GM21528 (cell line): ENCODE data around the gene SLC22A14.
"Not testable (repeated sequence)": the region's sequence is repeated elsewhere in the genome, so short reads cannot be mapped to it uniquely, and the experiment has no call there.

Source experiments
- ATAC-seq: cut with Tn5 transposase; IDR thresholded peaks from one replicate; pipeline ENCODE4 v1.9.1; 2021; ENCODE audit warnings: mild to moderate bottlenecking, moderate library complexity; ENCODE audit not compliant: unreplicated experiment, low FRiP score

SLC22A14 gene

DNA sequence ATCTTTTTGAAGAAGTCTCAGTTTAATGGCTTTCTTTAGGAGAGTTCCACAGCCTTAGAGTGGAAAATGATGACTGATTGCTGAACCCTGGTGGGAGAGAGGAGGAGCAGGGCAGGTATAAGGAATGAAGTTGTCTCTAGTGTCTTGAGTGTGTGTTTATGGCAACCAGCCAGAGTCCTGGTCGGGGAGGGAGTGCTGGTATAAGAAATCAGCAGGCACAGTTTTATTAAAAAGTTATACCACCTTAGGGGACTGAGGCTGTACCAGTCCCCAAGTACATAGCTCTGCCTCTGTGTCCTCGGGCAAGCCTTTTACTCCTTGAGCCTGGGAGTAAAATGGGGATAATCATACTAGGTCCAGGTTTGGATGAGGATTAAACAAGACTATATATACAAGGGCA is 29.8 kb downstream of the SLC22A14 start:
- no peak for ATAC-seq

- ATAC-seq = no peak
These were observed 30.3 kb downstream of the SLC22A14 start for GRCh38 chr3:38312356-38312755.

DNA sequence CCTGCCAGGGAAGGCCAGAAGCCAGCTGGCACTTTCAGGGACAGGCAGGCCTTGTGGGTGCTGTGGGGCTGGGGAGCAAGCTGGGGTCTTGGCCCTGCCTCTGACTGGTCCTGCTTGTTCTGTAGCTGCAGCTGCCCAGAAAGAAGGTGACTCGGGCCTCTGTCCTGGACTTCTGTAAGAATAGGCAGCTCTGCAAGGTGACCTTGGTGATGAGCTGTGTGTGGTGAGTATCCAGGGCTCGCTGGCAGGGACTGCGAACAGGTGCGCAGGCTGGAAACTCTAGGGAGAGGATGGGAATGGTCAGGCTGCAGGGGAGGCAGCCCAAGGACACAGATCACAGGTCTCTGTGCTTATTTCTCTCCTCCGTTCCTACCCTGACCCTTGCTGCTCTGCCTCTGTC is 31.2 kb downstream of the SLC22A14 start:
- no peak for ATAC-seq

GRCh38 chr3:38313695-38314094 is 31.6 kb downstream of the SLC22A14 start:
- ATAC-seq = no peak

DNA sequence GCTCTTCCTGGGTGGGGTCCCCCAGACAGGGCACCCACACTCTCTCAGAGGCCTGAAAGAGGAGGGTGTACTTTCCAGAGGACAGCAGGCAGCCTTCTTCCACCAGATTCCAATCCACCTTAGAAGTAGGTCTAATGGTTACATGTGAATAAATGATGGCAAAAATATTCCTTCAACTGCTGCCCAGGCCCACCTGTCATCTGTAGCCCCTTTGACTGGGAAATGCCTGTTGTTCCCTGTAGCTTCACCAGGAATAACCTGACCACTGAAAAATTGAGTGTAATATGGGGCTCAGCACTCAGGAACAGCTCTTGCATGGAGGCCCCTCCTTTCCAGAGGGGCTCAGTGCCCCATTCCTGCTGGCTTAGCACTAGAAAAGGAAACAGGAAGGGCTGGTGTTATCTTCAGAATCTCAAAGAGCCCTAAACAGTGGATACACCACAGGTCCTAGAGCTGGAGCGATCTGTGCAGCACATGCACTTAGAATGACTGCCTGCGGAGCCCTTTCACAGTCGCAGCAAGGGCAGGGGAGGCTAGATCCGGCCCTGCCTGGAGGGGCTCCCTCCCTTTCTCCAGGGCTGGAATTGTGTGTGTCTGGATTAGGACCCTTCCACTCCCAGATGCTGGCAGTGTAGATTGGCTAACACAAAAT is 32.1 kb downstream of the SLC22A14 start:
- no peak for ATAC-seq

DNA sequence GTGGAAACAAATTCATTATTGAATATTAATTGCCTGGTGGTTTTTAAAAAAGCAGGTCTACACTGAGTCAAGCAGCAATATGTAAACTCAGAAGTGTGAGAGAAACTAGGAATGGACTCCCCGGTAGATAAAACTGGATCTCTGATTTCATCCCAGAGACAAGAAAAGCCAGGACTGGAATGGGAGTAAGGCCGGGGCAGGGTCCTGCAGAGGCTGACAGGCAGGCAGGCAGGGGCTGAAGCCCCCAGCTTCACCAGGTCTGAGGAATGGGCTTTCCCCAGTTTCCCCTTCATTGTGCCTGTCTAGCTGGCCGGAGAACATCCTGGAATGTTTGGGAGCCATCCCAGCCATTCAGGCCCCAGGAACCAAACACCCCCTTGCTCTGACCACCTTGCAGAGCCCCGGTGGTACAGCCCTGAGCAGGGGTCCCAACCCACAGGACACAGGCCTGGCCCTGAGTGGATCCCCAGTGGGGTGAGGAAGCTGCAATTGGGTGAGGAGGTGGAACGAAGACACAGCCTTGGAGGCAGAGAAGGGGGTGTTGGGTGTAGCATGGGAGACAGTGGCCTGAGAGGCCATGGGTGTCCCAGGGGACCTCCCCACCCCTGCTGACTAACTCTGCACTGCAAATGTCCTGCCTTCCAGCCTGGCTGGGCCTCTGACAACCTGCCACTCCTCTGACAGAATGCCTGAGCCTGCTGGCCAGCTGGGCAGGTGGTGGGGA is 32.8 kb downstream of the SLC22A14 start:
- ATAC-seq = no peak

DNA sequence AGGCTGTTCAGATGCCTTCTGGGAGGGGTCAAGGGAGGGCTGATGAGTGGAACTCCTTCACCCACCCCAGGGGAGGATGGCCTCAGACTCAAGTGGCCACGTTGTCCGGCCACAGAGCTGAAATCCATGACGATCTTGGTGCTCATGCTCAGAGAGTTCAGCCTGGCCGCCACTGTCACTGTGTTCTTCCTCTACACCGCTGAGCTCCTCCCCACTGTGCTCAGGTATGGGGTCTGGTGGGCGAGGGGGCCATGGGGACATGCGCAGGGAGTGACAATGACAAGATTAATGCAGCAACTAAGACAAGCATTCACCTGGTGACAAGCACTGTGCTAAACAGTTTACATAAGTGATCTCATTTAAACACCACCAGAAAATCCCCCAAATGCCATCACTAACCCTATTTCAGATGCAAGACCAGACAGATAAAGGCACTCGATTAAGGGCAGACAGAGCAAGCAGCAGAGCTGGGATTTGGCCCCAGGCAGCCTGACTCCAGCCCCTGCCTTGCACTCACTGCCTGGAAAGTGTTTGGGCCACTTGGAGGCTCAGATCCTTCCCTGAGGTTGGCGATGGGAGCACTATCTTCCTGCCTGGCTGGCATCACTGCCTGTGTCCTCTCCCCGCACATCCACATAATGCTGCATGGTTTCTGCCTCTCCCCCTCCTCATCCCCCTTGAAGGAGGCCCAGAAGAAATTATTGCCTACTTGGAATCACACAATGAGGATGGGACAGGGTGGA is 33.6 kb downstream of the SLC22A14 start:
- no peak for ATAC-seq

DNA sequence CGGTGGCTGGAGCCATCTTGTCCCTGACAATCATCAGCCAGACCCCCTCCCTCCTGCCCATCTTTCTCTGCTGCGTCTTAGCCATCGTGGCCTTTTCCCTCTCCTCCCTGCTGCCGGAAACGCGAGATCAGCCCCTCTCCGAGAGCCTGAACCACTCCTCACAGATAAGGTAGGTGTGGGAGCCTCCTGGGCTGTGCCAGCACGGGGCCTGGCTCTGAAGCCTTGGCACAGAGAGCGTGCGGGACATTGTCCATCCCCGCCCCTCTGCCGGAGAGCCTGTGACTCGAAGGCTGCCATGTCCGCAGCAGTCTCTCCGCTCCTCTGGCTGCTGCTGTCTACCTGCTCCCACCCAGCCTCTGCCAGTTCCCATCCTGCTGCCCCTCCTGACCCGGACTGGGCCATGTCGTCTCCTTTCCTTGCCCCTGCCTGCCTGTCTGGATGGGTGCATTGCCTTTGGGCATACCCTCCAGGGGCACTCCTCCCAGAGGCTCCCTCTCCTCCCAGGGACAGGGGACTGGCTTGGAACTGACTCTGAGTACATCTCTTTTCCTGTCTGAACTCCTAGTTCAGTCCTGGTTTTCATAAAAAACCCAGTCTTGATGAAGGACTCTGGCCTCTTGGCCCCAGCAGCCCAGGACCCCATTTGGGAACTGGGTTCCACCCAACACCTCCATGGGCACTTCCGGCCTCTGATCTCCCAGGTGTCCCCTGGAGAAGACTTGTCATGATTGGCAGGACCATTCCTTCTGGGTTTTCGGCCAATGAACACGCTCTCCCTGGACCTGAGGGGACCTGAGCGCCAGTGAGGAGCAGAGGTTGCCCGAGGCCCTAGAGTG is 34.5 kb downstream of the SLC22A14 start:
- no peak for ATAC-seq

- no peak for ATAC-seq
These were observed 35.2 kb downstream of the SLC22A14 start for GRCh38 chr3:38317192-38317759.

DNA sequence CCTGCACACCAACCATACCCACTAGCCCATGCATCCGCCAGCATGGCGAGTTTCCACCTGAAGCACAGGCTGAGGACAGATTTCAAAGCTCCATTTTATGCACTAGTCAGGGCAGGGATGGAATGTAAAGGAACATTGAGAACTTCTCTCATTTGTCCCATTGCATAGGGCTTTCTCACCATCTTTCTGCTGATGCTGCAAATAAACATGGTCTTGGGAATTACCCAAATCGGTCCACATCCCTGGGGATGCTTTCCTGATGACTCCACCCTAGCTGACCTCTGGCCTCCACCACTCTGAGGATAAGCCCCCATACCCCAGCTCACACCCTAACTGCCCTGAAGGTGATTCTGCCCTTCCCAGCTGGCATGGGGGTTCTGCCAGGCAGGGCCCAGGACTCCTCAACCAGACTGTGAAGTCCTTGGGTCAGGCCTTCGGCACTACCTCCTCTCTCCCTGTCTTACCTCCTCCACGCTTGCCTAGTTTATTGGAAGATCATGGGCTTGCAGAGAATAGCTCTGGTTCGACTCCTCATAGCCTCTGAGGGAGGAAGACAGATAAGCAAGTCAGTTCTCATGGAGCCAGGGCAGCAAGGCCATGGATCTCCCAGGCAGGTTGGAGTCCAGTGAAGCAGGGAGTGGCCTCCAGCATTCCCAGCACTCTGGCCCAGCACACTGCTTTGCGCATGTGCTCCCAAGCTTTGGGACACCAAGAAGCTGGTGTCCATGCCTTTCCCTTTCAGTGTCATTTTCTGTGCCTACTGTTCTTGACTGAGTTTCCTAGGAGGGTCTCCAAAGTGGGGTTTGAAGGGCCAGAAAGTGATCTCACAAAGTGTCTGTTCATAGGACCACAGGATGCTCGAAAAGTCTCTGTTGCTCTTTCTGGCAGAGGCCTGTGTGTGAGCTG is 36.9 kb downstream of the SLC22A14 start:
- no peak for ATAC-seq

DNA sequence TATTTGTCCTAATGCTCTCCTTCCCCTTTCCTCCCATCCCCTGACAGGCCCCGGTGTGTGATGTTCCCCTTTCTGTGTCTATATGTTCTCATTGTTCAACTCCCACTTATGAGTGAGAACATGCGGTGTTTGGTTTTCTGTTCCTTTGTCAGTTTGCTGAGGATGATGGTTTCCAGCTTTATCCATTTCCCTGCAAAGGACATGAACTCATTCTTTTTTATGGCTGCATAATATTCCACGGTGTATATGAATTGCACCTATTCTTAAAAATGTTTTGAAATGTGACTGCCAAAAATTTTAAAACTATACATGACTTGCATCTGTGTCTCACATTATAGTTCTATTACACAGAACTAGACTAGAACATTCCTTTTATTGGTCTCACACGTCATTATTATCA is 38.5 kb downstream of the SLC22A14 start:
- not testable (repeated sequence) for ATAC-seq

DNA sequence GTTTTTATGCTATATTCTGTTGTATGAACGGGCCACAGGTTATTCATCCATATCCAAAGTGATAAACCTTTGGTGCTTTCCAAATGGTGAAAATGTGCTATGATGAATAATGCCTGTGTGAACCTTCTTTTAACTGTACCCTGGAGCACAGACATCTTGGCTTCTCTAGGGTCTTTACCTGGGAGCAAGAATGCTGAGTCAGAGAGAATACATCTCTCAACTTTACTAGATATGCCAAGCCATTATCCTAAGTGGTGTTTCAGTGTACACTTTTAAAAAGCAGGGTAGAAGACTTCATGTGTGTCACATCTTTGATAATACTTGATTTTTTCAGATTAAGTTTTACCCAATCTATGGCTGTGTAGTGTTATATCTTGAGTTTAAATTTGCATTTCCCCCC is 41.0 kb downstream of the SLC22A14 start:
- ATAC-seq = no peak

DNA sequence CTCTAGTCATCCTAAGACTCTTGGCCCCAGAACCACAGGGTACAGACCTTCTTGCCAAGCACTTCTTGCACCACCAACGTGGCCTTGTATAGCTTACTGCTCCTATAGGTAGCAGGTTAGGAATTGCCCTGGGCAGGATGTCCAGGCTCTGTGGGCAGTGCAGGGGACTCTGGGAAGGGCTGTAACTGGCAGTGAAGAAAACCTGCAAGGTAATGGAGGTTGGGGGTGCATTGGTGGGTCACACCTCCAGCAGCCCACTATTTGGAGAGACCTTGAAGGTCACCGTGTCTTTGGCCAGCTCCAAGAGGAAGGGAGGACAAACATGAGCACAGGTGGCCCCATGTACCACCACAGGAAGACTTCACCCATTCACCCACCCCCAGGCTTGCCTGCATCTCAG is 43.2 kb downstream of the SLC22A14 start:
- ATAC-seq = no peak

GRCh38 chr3:38327335-38328009 is 45.4 kb downstream of the SLC22A14 start:
- no peak for ATAC-seq

- ATAC-seq = no peak
These were observed 49.3 kb downstream of the SLC22A14 start for GRCh38 chr3:38331257-38332022.

DNA sequence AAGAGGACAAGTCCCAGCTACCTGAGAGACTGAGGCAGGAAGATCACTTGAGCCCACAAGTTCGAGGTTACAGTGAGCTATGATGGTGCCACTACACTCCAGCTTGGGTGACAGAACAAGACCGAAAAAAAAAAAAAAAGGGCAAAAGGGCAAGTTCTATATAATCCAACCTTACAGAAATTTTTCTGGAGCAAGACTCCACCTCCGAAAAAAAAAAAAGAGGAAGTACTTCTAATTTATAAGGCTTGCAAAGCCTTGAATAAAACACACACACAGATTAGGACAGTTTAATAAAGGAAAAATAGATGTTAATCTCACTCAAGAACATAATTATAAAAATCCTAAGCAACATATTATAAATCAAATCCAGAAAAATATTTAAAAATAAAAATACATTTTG is 50.1 kb downstream of the SLC22A14 start:
- no peak for ATAC-seq

- ATAC-seq = no peak
These were observed 52.3 kb downstream of the SLC22A14 start for GRCh38 chr3:38334142-38335055.
